HG03135 (cell line): Measurements from ENCODE around the gene GPBP1.
"Not testable (repeated sequence)": the region's sequence is repeated elsewhere in the genome, so short reads cannot be mapped to it uniquely, and the experiment has no call there.

Experiments used
- ATAC-seq: cut with Tn5 transposase; IDR thresholded peaks from one replicate; pipeline ENCODE4 v1.9.1; 2021; ENCODE audit warnings: mild to moderate bottlenecking, moderate library complexity; ENCODE audit not compliant: unreplicated experiment

GPBP1 gene

DNA sequence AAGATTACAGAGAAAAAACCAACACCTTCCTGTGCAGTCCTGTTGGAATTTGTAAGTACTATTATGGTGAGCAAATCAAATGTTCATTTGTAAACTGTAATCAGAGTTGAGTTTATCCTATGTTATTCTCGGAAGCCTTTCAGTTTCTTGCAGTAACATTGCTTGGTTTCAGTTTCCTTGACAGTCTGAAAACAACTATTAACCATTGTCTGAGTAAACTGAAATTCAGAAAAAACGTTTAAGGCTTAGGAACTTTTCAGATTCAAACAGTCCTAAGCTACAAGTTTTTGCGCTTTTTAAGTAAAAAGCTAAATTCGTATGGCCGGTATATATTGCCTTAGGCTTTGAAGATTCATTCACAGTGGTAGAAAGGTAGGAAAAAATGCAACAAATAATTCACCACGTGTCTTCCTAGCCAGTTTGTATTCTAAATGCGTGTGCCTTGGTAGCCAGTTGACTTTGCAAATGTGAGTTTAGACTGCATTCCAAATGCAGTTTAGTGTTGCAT lies 2.5 kb downstream of the GPBP1 start:
- no peak for ATAC-seq

DNA sequence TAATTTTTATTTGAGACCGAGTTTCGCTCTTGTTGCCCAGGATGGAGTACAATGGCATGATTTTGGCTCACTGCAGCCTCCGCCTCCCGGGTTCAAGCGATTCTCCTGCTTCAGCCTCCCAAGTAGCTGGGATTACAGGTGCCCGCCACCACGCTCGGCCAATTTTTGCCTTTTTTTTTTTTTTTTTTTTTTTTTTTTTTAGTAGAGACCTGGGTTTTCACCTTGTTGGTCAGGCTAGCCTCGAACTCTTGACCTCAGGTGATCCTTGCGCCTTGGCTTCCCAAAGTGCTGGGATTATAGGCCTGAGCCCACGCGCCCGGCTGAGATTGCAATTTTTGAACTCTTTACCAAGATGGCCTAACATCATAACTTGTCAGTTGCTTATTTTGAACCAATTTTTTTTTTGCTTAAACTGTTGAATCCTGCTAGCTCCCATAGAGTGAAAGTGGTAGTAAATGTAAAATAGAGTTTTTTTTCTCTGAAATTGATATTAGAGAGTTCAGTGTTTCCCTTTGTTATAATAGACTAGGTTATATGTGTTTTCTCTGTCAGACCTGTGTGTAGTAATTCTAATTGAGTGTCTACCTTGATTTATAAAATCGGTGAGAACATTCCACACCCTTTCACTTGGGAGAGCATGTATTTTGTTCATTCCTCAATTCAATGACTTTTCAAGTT lies 3.8 kb downstream of the GPBP1 start:
- ATAC-seq, result no peak

DNA sequence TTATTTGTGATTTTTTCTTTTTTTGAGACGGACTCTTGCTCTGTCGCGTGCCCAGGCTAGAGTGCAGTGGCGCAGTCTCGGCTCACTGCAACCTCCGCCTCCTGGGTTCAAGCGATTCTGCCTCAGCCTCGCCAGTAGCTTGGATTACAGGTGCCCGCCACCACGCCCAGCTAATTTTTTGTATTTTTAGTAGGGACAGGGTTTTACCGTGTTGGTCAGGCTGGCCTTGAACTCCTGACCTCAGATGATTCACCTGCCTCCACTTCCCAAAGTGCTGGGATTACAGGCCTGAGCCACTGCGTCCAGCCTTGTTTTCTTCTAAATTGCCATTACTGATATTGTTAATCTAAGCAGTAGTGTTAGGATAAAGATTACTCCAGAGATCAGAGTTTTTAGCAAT lies 4.4 kb downstream of the GPBP1 start:
- ATAC-seq, result not testable (repeated sequence)

DNA sequence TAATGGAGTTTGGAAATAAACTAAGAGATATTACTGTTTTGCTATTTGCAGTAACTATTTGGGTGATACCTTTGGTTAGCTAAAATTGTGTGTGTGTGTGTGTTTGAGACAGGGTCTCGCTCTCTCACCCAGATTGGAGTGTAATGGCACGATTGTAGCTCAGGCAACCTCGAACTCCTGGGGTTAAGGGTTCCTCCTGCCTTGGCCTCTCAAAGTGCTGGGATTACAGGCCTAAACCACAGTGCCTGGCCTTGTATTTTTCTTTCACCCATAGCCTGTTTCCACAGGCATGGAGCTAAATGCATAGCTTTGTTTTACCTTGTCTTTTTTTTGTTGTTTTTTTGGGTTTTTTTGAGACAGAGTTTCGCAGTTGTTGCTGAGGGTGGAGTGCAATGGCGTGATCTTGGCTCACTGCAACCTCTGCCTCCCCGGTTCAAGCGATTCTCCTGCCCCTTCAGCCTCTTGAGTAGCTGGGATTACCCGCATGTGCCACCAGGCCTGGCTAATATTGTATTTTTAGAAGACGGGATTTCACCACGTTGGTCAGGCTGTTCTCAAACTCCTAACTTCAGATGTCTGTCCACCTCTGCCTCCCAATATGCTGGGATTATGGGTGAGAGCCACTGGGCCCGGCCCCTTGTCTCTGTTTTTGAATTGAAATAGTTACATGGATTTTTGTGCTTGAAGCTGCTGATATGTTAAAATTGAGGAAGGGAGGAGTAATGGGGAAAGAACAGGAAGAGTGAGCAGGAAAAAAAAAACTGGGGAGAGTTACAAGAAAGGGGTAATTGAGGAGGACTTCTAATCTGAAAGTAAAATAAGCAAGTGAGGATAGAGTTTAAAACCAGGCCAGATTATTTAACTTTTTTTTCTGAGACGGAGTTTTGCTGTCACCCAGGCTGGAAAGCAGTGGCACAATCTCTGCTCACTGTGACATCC lies 5.7 kb downstream of the GPBP1 start:
- no peak for ATAC-seq

DNA sequence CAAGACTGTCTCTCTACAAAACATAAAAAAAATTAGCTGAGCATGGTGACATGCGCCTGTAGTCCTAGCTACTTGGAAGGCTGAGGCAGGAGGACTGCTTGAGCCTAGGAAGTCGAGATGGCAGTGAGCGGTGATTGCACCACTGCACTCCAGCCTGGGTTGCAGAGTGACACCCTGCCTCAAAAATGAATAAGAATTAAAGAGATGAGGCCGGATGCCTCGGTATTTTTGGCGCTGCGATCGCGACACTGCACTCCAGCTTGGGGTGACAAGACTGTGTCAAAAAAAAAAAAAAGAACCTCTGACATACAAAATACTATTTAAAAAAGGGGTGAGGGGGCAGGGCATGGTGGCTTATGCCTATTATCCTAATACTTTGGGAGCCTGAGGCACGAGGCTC lies 7.3 kb downstream of the GPBP1 start:
- no peak for ATAC-seq

DNA sequence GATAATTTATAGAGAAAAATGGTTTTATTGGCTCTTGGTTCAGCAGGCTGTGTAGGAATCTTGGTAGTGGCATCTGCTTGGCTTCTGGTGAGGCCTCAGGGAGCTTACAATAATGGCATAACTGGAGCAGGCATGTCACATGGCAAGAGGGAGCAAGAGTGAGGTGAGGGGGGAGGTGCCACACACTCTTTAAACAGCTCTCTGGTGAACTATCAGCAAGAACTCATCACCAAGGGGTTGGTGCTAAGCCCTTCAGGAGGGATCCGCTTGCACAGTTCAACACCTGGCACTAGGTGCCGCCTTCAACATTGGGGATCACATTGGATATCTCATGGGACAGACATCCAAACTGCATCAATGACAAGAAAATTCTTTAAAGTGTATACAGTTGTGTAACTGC lies 10.5 kb downstream of the GPBP1 start:
- no peak for ATAC-seq

DNA sequence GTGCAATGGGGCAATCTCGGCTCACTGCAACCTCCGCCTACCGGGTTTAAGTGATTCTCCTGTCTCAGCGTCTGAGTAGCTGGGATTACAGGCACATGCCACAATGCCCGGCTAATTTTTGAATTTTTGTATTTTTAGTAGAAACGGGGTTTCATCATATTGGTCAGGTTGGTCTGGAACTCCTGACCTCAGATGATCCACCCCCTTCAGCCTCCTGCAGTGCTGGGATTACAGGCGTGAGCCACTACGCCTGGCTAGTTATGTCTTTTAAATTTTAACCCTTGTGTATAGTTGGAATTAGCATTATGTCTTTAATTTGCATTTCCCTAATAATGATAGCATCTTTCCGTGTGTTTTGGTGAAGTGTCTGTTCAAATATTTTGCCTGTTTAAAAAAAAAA lies 11.5 kb downstream of the GPBP1 start:
- ATAC-seq, result no peak

DNA sequence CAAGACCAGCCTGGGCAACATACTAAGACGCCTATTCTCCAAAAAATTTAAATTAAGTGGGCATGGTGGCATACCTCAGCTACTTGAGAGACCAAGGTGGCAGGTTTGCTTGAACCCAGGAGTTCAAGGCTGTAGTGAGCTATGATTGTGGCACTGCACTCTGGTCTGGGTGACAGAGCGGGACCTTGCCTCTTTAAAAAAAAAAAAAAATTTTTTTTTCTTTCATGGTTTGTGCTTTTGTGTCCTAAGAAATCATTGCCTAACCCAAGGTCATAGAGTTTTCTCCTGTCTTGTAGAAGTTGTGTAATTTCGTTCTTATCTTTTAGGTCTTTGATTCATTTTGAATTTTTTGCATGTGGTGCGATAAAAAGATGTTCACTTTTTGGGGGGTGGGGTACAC lies 12.3 kb downstream of the GPBP1 start:
- ATAC-seq, result no peak

DNA sequence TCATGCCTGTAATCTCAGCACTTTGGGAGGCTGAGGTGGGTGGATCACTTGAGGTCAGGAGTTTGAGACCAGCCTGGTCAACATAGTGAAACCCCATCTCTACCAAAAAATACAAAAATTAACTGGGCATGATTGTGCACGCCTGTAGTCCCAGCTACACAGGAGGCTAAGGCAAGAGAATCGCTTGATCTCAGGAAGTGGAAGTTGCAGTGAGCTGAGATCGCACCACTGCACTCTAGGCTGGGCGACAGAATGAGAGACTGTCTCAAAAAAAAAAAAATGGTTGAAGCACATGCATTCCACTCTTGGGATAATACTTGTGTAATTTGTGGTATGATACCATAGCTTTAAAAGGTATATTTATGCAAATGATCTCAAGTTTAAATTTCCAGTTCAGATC lies 14.1 kb downstream of the GPBP1 start:
- not testable (repeated sequence) for ATAC-seq

DNA sequence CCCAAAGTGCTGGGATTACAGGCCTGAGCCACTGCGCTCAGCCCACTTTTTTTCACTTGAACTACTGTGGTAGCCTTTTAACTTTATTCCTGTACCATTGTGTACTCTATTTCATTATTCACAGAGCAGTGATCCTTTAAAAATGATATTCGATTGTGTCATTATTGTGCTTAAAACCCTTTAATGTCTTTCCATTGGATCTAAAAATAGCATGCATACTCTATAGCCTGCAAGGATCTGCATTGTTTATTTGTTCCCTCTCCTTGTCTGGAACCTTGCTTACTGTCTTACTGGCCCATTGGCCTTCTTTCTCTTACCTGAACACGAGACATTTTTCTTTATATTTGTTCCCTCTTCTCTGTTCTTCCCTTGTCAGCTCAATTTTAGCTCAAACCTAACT lies 15.7 kb downstream of the GPBP1 start:
- ATAC-seq, result no peak

DNA sequence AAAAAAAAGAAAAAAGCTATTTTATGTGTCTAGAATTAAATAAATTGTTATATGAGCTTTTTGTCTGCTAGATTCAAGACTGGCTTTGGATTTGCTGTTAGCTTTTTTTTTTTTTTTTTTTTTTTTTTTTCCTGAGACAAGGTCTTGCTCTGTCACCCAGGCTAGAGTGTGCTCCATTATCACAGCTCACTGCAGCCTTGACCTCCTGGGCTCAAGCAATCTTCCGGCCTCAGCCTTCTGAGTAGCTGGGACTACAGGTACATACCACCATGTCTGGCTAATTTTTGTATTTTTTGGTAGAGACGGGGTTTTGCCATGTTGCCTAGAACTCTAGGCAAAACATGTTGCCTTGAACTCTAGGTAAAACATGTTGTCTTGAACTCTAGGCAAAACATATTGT lies 16.7 kb downstream of the GPBP1 start:
- no peak for ATAC-seq

DNA sequence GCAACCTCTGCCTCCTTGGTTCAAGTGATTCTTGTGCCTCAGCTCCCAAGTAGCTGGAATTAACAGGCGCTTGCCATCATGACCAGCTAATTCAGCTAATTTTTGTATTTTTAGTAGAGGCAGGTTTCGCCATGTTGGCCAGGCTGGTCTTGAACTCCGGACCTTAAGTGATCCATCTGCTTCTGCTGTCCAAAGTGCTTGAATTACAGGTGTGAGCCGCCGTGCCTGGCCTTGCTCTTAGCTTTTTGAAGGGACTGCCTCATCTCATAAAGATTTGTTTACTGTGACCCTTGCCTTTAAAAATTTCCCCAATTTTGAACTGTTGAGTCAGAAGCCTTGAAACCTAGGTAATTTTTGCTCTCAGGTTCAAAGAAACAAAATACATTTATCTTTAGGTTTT lies 17.3 kb downstream of the GPBP1 start:
- ATAC-seq, result no peak

DNA sequence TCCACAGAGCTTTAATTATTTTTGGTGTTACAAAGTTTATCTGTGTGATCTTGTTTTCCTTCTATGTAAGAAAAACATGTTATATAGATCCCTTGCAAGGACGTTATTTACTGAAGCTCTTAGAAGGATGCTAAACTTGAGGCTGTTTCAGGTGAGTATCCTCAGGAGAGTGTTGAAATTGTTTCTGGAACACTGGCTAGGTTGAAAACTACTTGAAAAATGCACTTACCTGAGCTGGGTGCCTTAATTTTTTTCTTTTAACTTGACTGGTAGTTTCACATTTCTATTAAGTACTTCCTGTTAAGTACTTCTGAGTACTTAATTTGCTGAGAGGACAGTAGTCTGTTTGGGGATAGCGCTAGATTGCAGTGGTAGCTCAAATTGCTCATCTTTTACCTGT lies 18.1 kb downstream of the GPBP1 start:
- ATAC-seq, result no peak

DNA sequence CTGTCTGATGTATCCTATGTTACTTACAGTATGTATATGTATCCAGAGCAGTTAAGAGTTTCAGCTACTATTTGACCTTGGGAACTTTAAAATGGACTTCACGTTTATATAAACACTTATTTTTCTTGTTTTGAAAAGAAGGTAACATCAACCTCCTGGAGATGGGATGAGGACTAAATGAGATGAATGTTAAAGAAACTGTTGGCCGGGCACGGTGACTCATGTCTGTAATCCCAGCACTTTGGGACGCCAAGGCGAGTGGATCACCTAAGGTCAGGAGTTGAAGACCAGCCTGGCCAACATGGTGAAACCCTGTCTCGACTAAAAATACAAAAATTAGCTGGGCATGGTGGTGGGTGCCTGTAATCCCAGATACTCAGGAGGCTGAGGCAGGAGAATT lies 19.0 kb downstream of the GPBP1 start:
- ATAC-seq, result not testable (repeated sequence)

DNA sequence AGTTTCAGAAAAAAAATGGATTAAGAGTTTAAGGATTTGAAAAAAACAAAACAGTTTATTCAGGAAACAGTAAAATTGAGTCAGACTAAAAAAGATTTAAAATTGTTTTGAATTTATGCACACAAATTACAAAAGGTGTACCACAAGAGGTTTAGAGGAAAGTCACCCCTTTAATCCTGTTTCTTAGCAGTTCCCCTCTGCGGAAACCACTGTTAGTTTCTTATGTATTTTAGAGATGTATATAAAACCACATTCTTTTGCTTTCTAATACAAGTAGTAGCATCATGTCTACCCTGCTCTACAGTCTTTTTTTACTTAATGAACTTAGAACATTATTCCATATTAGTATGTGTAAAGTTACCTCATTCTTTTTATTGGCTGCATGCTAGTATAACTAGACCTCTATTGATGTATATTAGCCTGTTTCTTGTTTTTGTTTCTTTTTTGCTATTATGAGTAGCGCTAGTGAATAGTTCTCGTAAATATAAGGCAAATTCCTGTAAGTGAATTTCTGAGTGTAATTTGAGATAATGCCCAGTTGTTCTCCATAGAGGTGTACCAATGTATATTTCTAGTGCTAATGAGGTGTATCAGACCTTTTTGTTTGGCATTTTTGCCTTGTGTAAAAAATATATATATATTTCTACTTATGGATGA lies 20.0 kb downstream of the GPBP1 start:
- no peak for ATAC-seq

DNA sequence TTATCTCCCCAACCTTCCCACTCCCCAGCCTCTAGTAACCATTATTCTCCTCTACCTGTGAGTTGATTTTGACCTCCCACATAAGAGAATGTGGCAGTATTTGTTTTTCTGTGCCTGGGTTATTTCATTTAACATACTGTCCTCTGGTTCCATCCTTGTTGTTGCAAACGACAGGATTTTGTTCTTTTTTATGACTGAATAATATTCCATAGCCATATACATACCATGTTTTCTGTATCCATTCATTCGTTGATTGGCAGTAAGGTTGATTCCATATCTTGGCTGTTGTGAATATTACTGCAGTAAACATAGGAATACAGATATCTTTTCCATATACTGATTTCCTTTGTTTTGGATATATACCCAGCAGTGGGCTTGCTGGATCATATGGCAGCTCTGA lies 20.8 kb downstream of the GPBP1 start:
- ATAC-seq, result no peak

DNA sequence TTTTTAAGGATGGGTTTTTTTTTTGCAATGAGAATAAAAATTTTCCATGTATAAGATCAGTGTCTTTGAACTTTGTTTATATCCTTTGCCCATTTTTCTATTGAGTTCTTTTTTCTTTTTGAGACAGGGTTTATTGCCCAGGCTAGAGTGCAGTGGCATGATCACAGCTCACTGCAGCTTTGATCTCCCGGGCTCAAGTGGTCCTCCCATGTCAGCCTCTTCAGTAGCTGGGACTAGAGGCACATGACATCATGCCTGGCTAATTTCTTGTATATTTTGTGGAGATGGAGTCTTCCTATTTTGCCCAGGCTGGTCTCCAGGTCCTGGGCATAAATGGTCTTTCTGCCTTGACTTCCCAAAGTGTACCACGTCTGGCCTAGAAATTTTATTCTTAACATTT lies 21.2 kb downstream of the GPBP1 start:
- no peak for ATAC-seq

DNA sequence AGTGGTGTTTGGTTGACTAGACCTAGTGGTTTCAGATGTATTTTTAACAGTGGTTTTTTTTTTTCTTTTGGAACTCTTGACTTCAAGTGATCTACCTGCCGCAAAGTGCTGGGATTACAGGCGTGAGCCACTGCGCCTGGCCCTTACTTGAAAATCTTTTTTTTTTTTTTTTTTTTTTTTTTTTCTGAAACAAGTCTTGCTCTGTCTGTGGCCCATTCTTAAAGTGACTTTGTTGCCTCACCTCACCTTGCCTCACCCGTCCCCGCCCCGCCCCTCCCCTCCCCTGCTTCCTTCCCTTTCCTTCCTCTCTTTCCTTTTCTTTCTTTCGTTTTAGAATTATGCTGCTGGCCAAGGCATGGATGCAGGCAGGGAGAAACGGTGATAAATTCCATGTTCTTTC lies 26.0 kb downstream of the GPBP1 start:
- no peak for ATAC-seq

DNA sequence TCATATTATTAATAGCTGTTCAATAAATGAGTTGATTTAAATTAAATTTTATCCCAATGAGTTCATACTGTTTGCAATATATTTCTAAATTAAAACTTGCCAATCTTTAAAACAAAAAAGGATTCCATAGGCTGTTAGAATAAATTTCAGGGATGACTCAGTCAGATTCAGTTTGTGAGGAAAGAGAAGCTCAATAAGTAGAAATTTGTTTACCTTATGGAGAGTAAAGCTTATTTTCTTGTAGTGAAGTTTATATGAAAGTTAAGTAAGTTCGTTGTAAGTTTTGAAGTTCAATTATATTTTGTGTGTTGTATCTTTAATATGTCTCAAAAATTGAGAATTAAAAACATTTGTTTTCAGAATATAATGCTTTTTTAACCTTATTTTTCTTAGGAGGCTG lies 29.0 kb downstream of the GPBP1 start:
- ATAC-seq, result no peak

DNA sequence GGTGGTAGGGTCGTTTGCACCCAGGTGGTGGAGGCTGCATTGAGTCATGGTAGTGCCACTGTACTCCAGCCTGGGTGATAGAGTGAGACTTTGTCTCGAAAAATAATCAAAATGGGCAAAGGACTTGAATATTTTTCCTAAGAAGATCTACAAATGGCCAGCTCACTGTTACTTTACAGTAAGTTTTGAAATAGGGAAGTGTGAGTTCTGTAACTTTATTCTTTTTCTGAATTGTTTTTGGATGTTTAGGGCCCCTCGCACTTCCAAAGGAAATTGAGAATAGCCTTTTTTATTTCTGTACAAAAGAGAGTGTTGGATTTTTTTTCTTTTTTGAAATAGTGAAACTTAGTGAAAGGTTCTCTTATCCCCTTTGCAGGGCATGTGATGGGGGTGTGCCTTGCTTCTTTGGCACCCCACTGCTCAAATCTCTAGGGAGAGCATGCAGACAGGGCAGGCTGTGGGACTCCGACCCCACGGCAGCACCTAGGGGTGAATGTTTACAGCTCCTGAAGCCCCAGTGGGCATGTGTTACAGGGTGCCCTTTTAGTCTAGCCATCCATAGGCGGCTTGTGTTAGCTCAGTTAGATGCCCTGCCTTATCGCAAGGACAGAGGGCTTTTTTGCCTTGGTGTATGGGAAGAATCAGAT lies 33.3 kb downstream of the GPBP1 start:
- no peak for ATAC-seq

DNA sequence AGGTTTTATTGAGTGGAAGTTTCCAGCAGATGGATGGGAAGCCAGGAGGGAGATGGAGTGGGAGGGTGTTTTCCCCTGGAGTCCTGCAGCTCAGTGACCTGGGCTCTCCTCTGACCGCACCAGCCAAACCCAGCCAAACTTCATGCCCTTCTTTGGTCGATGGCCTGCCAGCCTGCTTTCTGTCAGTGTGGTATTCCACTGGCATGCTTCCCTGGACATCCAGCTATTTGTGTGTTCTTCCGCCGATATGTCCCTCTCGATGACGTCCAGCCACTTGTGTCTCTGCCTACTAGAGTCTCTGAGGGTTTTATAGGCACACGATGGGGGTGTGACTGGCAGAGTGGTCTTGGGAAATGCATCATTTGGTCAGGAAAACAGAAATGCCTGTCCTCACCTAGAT lies 33.8 kb downstream of the GPBP1 start:
- ATAC-seq, result no peak
